H1 (cell line): Measurements from ENCODE around the gene OR51T1. TPM values are rescaled to one million over a fixed set of nuclear protein-coding genes. Genes with fewer than 3 reads are reported as not detected.

Experiments used
- CTCF ChIP-seq, 3 experiments: IDR thresholded peaks; 1 replicate in 2 of 3; 2 replicates in 1 of 3; pipeline versions ENCODE4 v1.5.1 to v1.6.1; 2011; ENCODE audit warnings: low read length in 3 of 3, mild to moderate bottlenecking in 3 of 3, inconsistent platforms in 2 of 3, low read depth in 1 of 3, moderate library complexity in 1 of 3; ENCODE audit not compliant: insufficient read depth in 1 of 3; ENCODE audit errors: control extremely low read depth in 1 of 3
- KDM5A ChIP-seq: fragments of 200-600 bp; IDR thresholded peaks from 2 replicates; pipeline ENCODE4 v1.7.1; 2012; ENCODE audit warnings: mild to moderate bottlenecking, low read length, inconsistent platforms, mixed read lengths
- polyA plus RNA-seq, 7 experiments: library from polyadenylated mRNA; depleted of rRNA in 3 of 7; stranded (reverse) in 5 of 7; unstranded in 2 of 7; fragments of >200 nt in 5 of 7; fragments of 200-250 nt in 2 of 7; gene quantifications; 1 replicate in 5 of 7; 2 replicates in 1 of 7; 4 replicates in 1 of 7; pipeline versions ENCODE4 v1.2.1 to v1.2.3, GENCODE V29; 2011 to 2013; ENCODE audit warnings: missing spikeins in 2 of 7, mixed read lengths in 2 of 7
- total RNA-seq: library from RNA; stranded (reverse); fragmentation: NEBNext Ultra II Directional; extraction: Animal tissue kit (Norgen Biotek cat#: 25700); gene quantifications from 2 replicates; pipeline ENCODE4 v1.2.1, GENCODE V29; 2021

Gene OR51T1
- total and polyA plus RNA-seq, 2 of the 8 experiments (the other 6 are each of a cell fraction or from before 2014, with no cell fraction given), result not detected

GRCh38 chr11:4839851-4840549 lies 41.7 kb upstream of the OR51T1 start (continued):
- TF ChIP-seq CTCF (IDR thresholded peaks at IDR 0.05; ENCODE audit: control extremely low read depth in 1 of 3, insufficient read depth in 1 of 3, low read depth in 1 of 3, low read length in 3 of 3) (peak in 2 of 3 experiments; percentile 6 to 33; a peak in 2 of 4 replicates), KDM5A (no peak)
